ENCODE measurements around the gene EVI2B.

DNA sequence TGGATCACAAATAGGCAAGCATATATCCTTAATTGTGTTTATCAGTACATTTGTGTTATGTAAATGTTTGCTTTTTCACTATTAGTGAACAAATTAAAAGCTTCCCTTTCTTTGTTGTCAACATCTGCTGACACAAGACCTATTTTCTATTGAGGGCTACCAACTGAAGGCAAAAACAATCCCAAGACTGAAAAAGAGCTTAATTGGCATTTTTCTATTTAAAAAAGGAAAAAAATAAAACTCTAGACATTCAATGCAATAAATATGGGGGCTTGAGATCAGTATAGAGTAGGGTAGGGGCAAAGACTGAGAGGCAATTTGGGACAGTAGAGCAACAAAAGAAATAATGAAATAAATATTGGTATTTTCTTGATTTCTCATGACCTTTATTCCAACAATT, 41.1 kb downstream of the EVI2B start:
- TF ChIP-seq, protein P1, sequence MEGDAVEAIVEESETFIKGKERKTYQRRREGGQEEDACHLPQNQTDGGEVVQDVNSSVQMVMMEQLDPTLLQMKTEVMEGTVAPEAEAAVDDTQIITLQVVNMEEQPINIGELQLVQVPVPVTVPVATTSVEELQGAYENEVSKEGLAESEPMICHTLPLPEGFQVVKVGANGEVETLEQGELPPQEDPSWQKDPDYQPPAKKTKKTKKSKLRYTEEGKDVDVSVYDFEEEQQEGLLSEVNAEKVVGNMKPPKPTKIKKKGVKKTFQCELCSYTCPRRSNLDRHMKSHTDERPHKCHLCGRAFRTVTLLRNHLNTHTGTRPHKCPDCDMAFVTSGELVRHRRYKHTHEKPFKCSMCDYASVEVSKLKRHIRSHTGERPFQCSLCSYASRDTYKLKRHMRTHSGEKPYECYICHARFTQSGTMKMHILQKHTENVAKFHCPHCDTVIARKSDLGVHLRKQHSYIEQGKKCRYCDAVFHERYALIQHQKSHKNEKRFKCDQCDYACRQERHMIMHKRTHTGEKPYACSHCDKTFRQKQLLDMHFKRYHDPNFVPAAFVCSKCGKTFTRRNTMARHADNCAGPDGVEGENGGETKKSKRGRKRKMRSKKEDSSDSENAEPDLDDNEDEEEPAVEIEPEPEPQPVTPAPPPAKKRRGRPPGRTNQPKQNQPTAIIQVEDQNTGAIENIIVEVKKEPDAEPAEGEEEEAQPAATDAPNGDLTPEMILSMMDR (conservative IDR thresholded peaks at IDR 0.05) = no peak
- TF ChIP-seq ZFX (IDR thresholded peaks at IDR 0.05) = no peak

Data from C4-2B (cell line).